ENCODE measurements around the gene GTPBP4. TPM values are rescaled to one million over a fixed set of nuclear protein-coding genes. Genes with fewer than 3 reads are reported as not detected.

Gene GTPBP4
- total and polyA plus RNA-seq, 2 of the 8 experiments (the other 6 are each of a cell fraction or from before 2014, with no cell fraction given): 16.9 to 98.1 TPM

- Histone ChIP-seq H2BK20ac (ENCODE audit: low read length) (no peak overlapping the region), H3K4me3 (ENCODE audit: extremely low read depth in 1 of 4, insufficient read depth in 2 of 4, low read depth in 3 of 4, low read length in 4 of 4) (no peak overlapping the region), H2BK120ac (replicated peaks; ENCODE audit: low read depth, low read length) (no peak overlapping the region), H3K9ac (replicated peaks in 1 of 4; ENCODE audit: extremely low read depth in 1 of 4, low read depth in 3 of 4, low read length in 3 of 4) (no peak overlapping the region), H3K23me2 (ENCODE audit: low read depth, low read length) (no peaks in the 10 kb centered on the region), H3K4me1 (replicated peaks in 1 of 4; ENCODE audit: control insufficient read depth in 3 of 4, insufficient read depth in 4 of 4, low read length in 3 of 4) (no peaks in the 10 kb centered on the region), H3K4ac (replicated peaks; ENCODE audit: insufficient read length, low read depth, low read length) (no peak overlapping the region), H4K91ac (replicated peaks; ENCODE audit: insufficient read length, low read length) (no peak overlapping the region), H4K8ac (ENCODE audit: extremely low read depth, insufficient read depth, low read length) (no peak overlapping the region), H2BK5ac (ENCODE audit: low read depth, low read length) (no peak overlapping the region), H3K36me3 (ENCODE audit: control insufficient read depth in 2 of 4, insufficient read depth in 4 of 4, low read length in 3 of 4) (no peaks in the 10 kb centered on the region), H3K18ac (ENCODE audit: extremely low read depth, low read length) (no peak overlapping the region), H3K79me2 (ENCODE audit: control insufficient read depth in 1 of 2, insufficient read depth in 2 of 2, low read length in 2 of 2) (peaks cover 0 to 37% of the 10 kb centered on the region in 2 experiments; a peak in 2 of 4 replicates), H2AK5ac (ENCODE audit: low read depth, low read length) (no peak overlapping the region), H3K9me3 (ENCODE audit: insufficient read depth in 2 of 2, low read depth in 1 of 2, low read length in 1 of 2) (no peaks in the 10 kb centered on the region), H2BK12ac (ENCODE audit: low read depth, low read length) (no peak overlapping the region), H3K23ac (ENCODE audit: insufficient read length) (no peak overlapping the region), H2AFZ (ENCODE audit: low read length) (no peak overlapping the region), H4K5ac (ENCODE audit: insufficient read length, low read depth, low read length) (no peak overlapping the region), H3K27me3 (replicated peaks in 1 of 4; ENCODE audit: control insufficient read depth in 3 of 4, extremely low read depth in 1 of 4, insufficient read depth in 3 of 4, low read length in 3 of 4) (no peaks in the 10 kb centered on the region), H4K20me1 (replicated peaks in 1 of 2; ENCODE audit: control insufficient read depth in 1 of 2, insufficient read depth in 2 of 2, low read length in 2 of 2) (peaks cover 1 to 3% of the 10 kb centered on the region in 2 experiments), H3K14ac (ENCODE audit: insufficient read length) (no peak overlapping the region), H3K27ac (ENCODE audit: low read depth, low read length) (no peak overlapping the region), H3K79me1 (ENCODE audit: low read depth, low read length) (peaks cover 7% of the 10 kb centered on the region; the same call in 1 of the 2 replicates), H3K56ac (replicated peaks; ENCODE audit: insufficient read length, low read depth, low read length) (no peak overlapping the region), H3K4me2 (ENCODE audit: insufficient read depth in 1 of 2, low read depth in 2 of 2, low read length in 2 of 2) (no peak overlapping the region), H2BK15ac (ENCODE audit: low read length) (no peak overlapping the region)
- DNase-seq (ENCODE audit: low read depth in 1 of 2, low spot score in 2 of 2) (no peak), FAIRE-seq (no peak)
- 82% methylated on average over 7 of the region's 7 CpGs; no CpG with 5 or more reads in 1 of the 2 experiments for WGBS, 2 experiments (ENCODE audit: extremely low coverage in 1 of 2, insufficient coverage in 1 of 2, insufficient read length in 1 of 2, insufficient replicate concordance in 2 of 2, low coverage in 1 of 2, low lambda C conversion rate in 2 of 2, missing lambda C conversion rate in 1 of 2)
- TF ChIP-seq ZNF274 (IDR thresholded peaks at IDR 0.05; ENCODE audit: borderline replicate concordance, extremely low read depth, low read length) (no peak), TAF7 (optimal IDR thresholded peaks at IDR 0.05; ENCODE audit: borderline replicate concordance, low read depth, low read length) (no peak), TAF1 (IDR thresholded peaks at IDR 0.05; ENCODE audit: low read depth, low read length) (no peak), NANOG (IDR thresholded peaks at IDR 0.05; ENCODE audit: insufficient read depth, low read depth, low read length, poor library complexity, severe bottlenecking) (no peak), FOSL1 (IDR thresholded peaks at IDR 0.05; ENCODE audit: insufficient read depth, low read depth, low read length) (no peak), NRF1 (IDR thresholded peaks at IDR 0.05; ENCODE audit: low read depth, low read length) (no peak), EGR1 (IDR thresholded peaks at IDR 0.05; ENCODE audit: borderline replicate concordance, low read depth, low read length) (no peak), RFX5 (IDR thresholded peaks at IDR 0.05; ENCODE audit: borderline replicate concordance, low read depth, low read length) (no peak), SRF (IDR thresholded peaks at IDR 0.05; ENCODE audit: low read depth, low read length) (no peak)
- ChIA-PET CTCF (ENCODE audit: partially characterized antibody) (interaction anchor here (2.8 kb wide), 1 partner anchor 11 kb away, joined by 13 read pairs; no protein-coding TSS in a partner anchor), POLR2A (ENCODE audit: partially characterized antibody) (interaction anchor here (0.6 to 1.1 kb wide), 3 partner anchors 14 to 275 kb away, joined by 3 to 4 read pairs (median 3); partner anchors contain the start of gene IDI1)
These were observed 75.1 kb downstream of the GTPBP4 start for GRCh38 chr10:1063232-1063865.

Measured in H1 (cell line).